Ascending aorta (tissue), 2 donors: ENCODE results near the gene CD247. TPM values are rescaled to one million over a fixed set of nuclear protein-coding genes. Genes with fewer than 3 reads are reported as not detected.

Experiments used
- DNase-seq, 2 donors: peaks; one replicate each; pipeline ENCODE4 v3.0.0-alpha.2; 2019; ENCODE audit warnings: low spot score in 2 of 2
- H3K27ac ChIP-seq, 2 donors: fragments of 200-600 bp; sonication (generic); one replicate each; pipeline ENCODE4 v1.5.1; 2016 to 2017; ENCODE audit warnings: mild to moderate bottlenecking in 1 of 2
- H3K27me3 ChIP-seq: fragments of 200-600 bp; sonication (generic); one replicate; pipeline ENCODE4 v1.5.1; 2017
- H3K36me3 ChIP-seq, 2 donors: fragments of 200-600 bp; sonication (generic); one replicate each; pipeline ENCODE4 v1.5.1; 2016
- H3K4me1 ChIP-seq, 2 donors: fragments of 200-600 bp; sonication (generic); one replicate each; pipeline ENCODE4 v1.5.1; 2016 to 2017; ENCODE audit warnings: mild to moderate bottlenecking in 1 of 2
- H3K4me3 ChIP-seq, 2 donors: fragments of 200-600 bp; sonication (generic); one replicate each; pipeline ENCODE4 v1.5.1; 2016 to 2017; ENCODE audit warnings: mild to moderate bottlenecking in 1 of 2
- H3K9me3 ChIP-seq, 2 donors: fragments of 200-600 bp; sonication (generic); one replicate each; pipeline ENCODE4 v1.5.1; 2016
- CTCF ChIP-seq, 3 experiments: fragments of 200-600 bp in 2 of 3; fragments of 450-650 bp in 1 of 3; sonication (generic) in 2 of 3; IDR thresholded peaks; one replicate each; pipeline ENCODE4 v1.5.1; 2016 to 2019; ENCODE audit warnings: antibody characterized with exemption in 3 of 3, mild to moderate bottlenecking in 1 of 3, moderate library complexity in 1 of 3
- intact Hi-C: fragments of 100-400 bp; cut with DNase I; formaldehyde crosslinking; loops from one replicate; pipeline ENCODE4 v1.15.1; 2023
- total RNA-seq: library from RNA; depleted of rRNA; stranded (reverse); fragments of >200 nt; gene quantifications from one replicate; pipeline ENCODE4 v1.1.0, GENCODE V29; 2016

CD247 gene
- total RNA-seq, 1 donor from 2014 or later = 3.7 TPM

GRCh38 chr1:167433884-167434283, 84.4 kb downstream of the CD247 start:
- no peaks in the 10 kb centered on the region for H3K27me3 ChIP-seq
- intact Hi-C loops = no loop called here

DNA sequence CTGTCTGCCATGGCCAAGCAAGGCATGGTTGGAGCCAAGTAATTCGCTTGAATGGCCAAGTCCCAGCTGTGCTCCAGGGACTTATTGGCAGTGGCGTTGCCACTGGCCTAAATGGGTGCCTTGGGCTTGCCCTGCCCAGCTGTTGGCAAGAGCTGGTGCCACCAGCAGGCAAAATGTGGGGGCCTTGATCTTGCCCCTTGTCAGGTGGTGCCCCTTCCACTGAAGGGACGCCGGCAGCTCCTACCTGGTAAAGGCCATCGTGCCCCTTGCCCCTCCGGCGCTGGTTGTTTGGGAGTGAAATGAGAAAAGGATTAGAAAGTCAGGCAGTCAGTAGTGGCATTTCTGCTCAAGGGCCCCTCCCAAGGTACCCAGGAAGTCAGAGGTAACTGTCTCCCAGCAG, 85.5 kb downstream of the CD247 start:
- no peak for DNase-seq
- no peak for TF ChIP-seq CTCF (IDR thresholded peaks at IDR 0.05)
- intact Hi-C loops = no loop called here

More at GRCh38 chr1:167433884-167434283, 84.4 kb downstream of the CD247 start:
- Histone ChIP-seq H3K9me3 (no peaks in the 10 kb centered on the region), H3K4me1 (no peaks in the 10 kb centered on the region), H3K4me3 (no peak overlapping the region), H3K36me3 (no peaks in the 10 kb centered on the region), H3K27ac (no peak overlapping the region)
- no peak for DNase-seq
- TF ChIP-seq CTCF (IDR thresholded peaks at IDR 0.05) = no peak

GRCh38 chr1:167431909-167432650, 86.2 kb downstream of the CD247 start:
- TF ChIP-seq CTCF (IDR thresholded peaks at IDR 0.05) = no peak
- no peak for DNase-seq
- H3K4me1 ChIP-seq = no peaks in the 10 kb centered on the region
- H3K27ac ChIP-seq = no peak overlapping the region
- H3K36me3 ChIP-seq = no peaks in the 10 kb centered on the region
- H3K9me3 ChIP-seq = no peaks in the 10 kb centered on the region
- H3K4me3 ChIP-seq = no peak overlapping the region
- intact Hi-C loops = no loop called here
- no peaks in the 10 kb centered on the region for H3K27me3 ChIP-seq

More for the DNA sequence above, 85.5 kb downstream of the CD247 start:
- no peaks in the 10 kb centered on the region for H3K9me3 ChIP-seq
- no peaks in the 10 kb centered on the region for H3K36me3 ChIP-seq
- H3K4me1 ChIP-seq = no peaks in the 10 kb centered on the region
- no peak overlapping the region for H3K27ac ChIP-seq
- no peaks in the 10 kb centered on the region for H3K27me3 ChIP-seq
- H3K4me3 ChIP-seq = no peak overlapping the region

DNA sequence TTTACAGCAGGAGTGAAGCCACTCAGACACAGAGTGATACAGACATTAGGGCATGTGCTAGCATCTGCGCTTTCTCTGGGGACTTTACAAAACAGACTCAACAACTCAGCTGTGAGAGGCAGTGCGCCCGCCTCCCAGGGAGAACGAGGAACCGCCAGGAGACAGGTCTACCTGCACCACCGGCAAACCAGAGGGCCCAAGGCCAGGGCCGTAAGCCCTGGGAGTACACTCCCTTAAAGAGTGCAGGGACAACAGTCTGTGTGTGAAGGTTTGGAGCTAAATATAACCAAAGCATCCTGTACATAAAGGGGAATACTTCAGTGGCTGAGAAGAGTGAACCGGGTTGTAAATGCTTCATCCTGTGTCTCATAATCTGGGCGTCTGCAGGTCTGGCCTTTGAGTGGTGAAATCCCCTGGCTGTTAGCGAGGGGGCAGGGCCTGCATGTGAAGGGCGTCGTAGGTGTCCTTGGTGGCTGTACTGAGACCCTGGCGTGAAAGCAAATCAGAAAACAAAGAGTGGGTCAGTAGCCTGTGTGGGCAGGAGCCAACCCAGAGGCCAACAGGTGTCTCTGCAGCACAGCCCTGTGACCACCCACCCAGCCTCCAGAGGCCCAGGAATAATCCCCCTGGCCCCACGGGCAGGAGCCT, 86.9 kb downstream of the CD247 start:
- intact Hi-C loops = no loop called here
- no peak for TF ChIP-seq CTCF (IDR thresholded peaks at IDR 0.05)
- H3K9me3 ChIP-seq = no peaks in the 10 kb centered on the region
- H3K27me3 ChIP-seq = no peaks in the 10 kb centered on the region
- H3K27ac ChIP-seq = no peak overlapping the region
- no peaks in the 10 kb centered on the region for H3K4me1 ChIP-seq
- H3K36me3 ChIP-seq = no peaks in the 10 kb centered on the region
- no peak for DNase-seq
- no peak overlapping the region for H3K4me3 ChIP-seq

DNA sequence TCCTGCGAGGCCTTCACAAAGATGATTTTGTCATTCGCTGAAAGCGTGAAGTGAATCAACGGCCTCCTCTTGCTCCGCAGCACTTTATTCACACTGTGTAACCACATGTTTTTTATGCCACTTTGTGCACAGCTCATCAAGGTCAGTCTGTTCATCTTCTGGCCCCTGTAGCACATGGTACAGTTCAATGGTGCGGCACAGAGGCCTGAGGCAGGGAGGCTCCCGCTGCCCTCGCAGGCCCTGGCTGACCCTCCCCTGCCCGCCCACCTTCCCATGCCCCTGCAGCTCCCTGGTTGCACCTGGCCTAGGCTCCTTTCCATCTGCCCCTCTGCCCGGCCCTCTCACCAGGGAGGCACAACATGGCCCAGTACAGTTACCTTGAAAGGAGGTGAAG, 87.5 kb downstream of the CD247 start:
- H3K36me3 ChIP-seq = no peaks in the 10 kb centered on the region
- H3K27ac ChIP-seq = no peak overlapping the region
- H3K9me3 ChIP-seq = no peaks in the 10 kb centered on the region
- H3K4me1 ChIP-seq = no peaks in the 10 kb centered on the region
- H3K27me3 ChIP-seq = no peaks in the 10 kb centered on the region
- intact Hi-C loops = no loop called here
- no peak for DNase-seq
- H3K4me3 ChIP-seq = no peak overlapping the region
- TF ChIP-seq CTCF (IDR thresholded peaks at IDR 0.05) = no peak
